Measurements from ENCODE around the gene TMEM218. TPM values are rescaled to one million over a fixed set of nuclear protein-coding genes. Genes with fewer than 3 reads are reported as not detected.

The TMEM218 gene
- total and polyA plus RNA-seq, 10 of the 15 experiments (the other 5 are each of a cell fraction or from before 2014, with no cell fraction given), result 11.2 to 50.3 (median 28.8) TPM

GRCh38 chr11:125062931-125063428 lies 48.4 kb downstream of the TMEM218 start, which contains the start of gene SLC37A2 (continued):
- no peak for TF ChIP-seq HDAC6 (IDR thresholded peaks at IDR 0.05; ENCODE audit: unreplicated experiment)
- TF ChIP-seq, protein P1, sequence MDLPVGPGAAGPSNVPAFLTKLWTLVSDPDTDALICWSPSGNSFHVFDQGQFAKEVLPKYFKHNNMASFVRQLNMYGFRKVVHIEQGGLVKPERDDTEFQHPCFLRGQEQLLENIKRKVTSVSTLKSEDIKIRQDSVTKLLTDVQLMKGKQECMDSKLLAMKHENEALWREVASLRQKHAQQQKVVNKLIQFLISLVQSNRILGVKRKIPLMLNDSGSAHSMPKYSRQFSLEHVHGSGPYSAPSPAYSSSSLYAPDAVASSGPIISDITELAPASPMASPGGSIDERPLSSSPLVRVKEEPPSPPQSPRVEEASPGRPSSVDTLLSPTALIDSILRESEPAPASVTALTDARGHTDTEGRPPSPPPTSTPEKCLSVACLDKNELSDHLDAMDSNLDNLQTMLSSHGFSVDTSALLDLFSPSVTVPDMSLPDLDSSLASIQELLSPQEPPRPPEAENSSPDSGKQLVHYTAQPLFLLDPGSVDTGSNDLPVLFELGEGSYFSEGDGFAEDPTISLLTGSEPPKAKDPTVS (IDR thresholded peaks at IDR 0.05; ENCODE audit: low read depth, low read length), result no peak
- no peak; the same call in 1 of the 2 replicates for TF ChIP-seq EED (IDR thresholded peaks at IDR 0.05; ENCODE audit: low read depth)
- TF ChIP-seq, protein P2, sequence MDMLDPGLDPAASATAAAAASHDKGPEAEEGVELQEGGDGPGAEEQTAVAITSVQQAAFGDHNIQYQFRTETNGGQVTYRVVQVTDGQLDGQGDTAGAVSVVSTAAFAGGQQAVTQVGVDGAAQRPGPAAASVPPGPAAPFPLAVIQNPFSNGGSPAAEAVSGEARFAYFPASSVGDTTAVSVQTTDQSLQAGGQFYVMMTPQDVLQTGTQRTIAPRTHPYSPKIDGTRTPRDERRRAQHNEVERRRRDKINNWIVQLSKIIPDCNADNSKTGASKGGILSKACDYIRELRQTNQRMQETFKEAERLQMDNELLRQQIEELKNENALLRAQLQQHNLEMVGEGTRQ (IDR thresholded peaks at IDR 0.05; ENCODE audit: borderline replicate concordance, low read depth, low read length), result peak; percentile 48
- TF ChIP-seq SIX5 (IDR thresholded peaks at IDR 0.05; ENCODE audit: low read depth, low read length, severe bottlenecking), result no peak
- no peak for TF ChIP-seq MYC (IDR thresholded peaks at IDR 0.05; ENCODE audit: insufficient read depth, insufficient read length, insufficient replicate concordance, low read length, severe bottlenecking)
- no peak for TF ChIP-seq TCF7 (IDR thresholded peaks at IDR 0.05; ENCODE audit: borderline replicate concordance)
- TF ChIP-seq ZBTB33 (IDR thresholded peaks at IDR 0.05), result no peak
- no peak for TF ChIP-seq NR2C1 (IDR thresholded peaks at IDR 0.05)
- no peak for TF ChIP-seq MTA3 (IDR thresholded peaks at IDR 0.05; ENCODE audit: borderline replicate concordance, low read length)
- TF ChIP-seq BCL11A (IDR thresholded peaks at IDR 0.05; ENCODE audit: low read depth, low read length), result no peak; the same call in 1 of the 2 replicates
- no peak for TF ChIP-seq BCLAF1 (IDR thresholded peaks at IDR 0.05)
- peak; percentile 98 for TF ChIP-seq IKZF1 (conservative IDR thresholded peaks at IDR 0.05)
- peak; percentile 61; the same call in 1 of the 2 replicates for TF ChIP-seq RB1 (IDR thresholded peaks at IDR 0.05; ENCODE audit: borderline replicate concordance)
- TF ChIP-seq FOXK2 (IDR thresholded peaks at IDR 0.05), result no peak
- no peak for TF ChIP-seq KLF5 (IDR thresholded peaks at IDR 0.05; ENCODE audit: partially characterized antibody)
- TF ChIP-seq NFXL1 (IDR thresholded peaks at IDR 0.05; ENCODE audit: borderline replicate concordance), result no peak
- TF ChIP-seq POU2F2 (IDR thresholded peaks at IDR 0.05; ENCODE audit: borderline replicate concordance, low read depth, low read length), result peak; percentile 47; the same call in 1 of the 3 replicates
- TF ChIP-seq MAX (IDR thresholded peaks at IDR 0.05; ENCODE audit: low read depth, low read length), result peak; percentile 69; the same call in 1 of the 2 replicates
- peak; percentile 93 for TF ChIP-seq SPI1 (IDR thresholded peaks at IDR 0.05; ENCODE audit: borderline replicate concordance, insufficient read depth, low read depth, low read length)
- no peak for TF ChIP-seq SMAD1 (IDR thresholded peaks at IDR 0.05; ENCODE audit: low read depth, partially characterized antibody)
- TF ChIP-seq, protein P3, sequence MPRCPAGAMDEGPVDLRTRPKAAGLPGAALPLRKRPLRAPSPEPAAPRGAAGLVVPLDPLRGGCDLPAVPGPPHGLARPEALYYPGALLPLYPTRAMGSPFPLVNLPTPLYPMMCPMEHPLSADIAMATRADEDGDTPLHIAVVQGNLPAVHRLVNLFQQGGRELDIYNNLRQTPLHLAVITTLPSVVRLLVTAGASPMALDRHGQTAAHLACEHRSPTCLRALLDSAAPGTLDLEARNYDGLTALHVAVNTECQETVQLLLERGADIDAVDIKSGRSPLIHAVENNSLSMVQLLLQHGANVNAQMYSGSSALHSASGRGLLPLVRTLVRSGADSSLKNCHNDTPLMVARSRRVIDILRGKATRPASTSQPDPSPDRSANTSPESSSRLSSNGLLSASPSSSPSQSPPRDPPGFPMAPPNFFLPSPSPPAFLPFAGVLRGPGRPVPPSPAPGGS (IDR thresholded peaks at IDR 0.05; ENCODE audit: borderline replicate concordance, insufficient read depth, low read depth, low read length, poor library complexity, severe bottlenecking), result no peak
